Stimulated activated CD8-positive, alpha-beta memory T cell treated with anti-CD3 and anti-CD28 coated beads, Interleukin-15, amount 100 ng/mL, for 48 hours (primary cell): ENCODE measurements around the gene SNPH.

Experiments
- DNase-seq, 2 donors: peaks; one replicate each; pipeline ENCODE4 v3.0.0-alpha.2; 2020; ENCODE audit warnings: low read depth in 2 of 2

The SNPH gene

DNA sequence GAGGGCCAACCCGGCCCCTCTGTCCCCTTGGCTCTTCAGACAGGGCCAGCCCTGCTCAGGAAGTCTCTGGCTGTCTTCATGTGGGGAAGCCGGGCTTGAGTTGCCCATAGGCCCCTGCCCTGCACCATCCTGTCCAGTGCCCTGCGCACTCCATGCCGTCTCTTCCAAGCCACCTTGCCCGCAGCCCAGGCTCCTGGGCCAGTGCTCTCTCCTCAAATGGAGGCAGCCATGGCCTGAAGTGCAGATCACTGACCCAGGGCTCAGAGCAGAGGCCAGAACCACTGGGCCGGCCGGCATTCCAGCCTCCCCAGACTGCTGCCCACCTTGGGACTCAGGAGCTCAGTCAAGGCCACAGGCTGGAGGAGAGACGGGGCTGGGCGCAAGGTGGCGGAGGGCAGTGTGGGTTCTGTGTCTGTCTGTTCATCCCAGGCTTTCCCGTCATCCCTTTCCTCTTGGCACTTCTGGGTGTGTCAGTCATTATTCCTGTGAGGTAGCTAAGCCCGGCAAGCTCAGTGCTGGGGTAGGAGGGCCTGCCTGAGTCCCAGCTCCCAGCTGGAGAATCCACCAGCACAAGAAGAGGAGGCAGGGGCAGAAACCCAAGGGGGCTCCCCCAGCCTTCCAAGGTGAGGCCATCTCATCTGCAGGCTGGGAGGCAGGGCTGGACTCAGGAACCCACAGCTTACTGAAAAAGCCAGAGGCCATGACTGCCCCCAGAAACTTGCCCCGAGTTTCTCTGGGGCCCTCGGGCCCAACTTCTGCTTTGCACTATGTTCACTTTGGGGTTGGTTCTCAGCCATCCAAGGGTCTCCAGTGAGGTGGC, 40.4 kb downstream of the SNPH start:
- no peak for DNase-seq

DNA sequence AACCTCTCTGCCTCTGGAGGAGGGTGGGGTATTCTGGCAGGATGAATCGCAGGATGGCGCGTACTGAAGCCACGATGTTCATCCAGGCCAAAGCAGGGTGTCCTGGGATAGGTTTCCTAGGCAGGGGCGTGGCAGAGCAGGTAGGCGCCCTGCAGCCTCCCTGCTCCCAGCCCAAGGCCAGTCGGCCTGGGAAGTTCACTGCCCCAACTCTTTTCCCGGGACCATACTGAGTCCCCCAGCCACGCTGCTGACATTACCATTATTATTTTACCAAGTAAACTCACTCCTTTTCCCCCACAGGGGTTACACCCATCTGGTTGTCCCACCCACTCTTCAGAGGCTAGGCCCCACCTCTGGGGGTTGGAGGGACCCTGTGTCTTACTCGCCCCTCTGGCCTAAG, 41.1 kb downstream of the SNPH start:
- DNase-seq: no peak

DNA sequence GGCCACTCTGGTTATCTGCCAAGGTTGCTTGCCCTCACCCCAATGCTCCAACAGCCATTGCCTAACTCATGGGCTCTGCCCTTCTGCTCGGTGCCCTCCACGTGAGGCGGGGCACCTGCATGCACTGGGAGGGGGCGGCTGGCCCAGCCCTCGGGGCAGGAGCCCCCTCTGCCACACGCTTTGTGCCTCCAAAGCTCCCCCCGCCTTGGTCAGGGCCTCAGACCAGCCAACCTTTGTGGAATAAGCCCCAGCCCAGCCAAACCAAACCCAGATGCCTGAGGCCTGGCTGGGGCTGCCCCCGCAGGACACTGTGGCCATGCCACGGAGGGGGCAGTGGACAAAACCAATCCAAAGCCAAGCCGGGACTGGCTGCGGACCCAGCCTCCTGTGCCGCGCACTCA, 41.5 kb downstream of the SNPH start:
- no peak for DNase-seq

DNA sequence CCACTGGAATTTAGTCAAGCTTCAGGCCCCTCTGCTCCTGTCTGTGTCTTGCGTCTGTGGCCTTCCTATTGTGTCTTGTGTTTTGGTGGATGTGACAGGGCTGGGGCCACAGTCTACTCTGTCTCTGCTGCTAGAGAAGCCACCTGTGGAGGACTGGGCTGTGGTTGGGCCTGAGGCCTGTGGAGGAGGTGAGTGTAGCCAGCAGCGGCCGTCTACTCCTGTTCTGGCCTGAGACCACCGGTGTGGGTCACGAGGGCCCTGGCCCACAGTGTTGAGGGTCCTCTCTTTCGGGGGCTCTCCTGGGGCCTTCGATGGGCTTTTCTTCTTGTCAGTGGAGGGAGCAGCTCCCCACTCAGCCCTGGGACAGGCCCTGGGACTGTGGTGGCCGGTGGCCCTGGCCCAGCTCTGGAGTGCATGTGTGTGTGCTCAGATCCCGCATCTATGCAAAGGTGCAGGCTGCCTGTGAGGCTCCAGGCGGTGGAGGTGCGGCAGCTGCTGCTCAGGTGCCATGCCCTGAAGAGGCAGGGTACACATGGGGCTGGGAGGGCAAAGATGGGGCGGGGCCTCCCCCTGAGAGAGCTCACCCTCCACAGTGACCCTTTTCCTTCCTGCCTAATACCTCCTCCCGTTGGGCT, 42.1 kb downstream of the SNPH start:
- no peak for DNase-seq

DNA sequence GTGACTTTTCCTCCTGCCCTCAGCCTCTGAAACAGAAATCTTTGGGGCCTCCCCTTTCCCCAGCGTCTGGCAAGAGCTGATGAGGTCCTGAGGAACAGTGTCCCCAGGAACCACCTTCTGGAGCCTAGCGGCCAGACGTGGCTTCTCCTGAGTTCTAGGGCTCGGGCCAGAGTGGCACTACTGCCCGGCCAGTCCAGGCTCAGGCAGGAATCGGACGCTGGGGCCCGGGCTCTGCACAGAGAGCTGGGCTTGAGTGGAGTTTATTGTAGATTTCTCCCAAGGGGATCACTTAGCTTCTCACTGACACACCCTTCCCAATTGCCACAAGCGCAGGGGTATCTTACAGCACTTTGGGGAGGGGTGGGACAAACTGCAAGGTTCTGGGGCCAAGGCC, 42.6 kb downstream of the SNPH start:
- DNase-seq: no peak

GRCh38 chr20:1309439-1309847, 43.3 kb downstream of the SNPH start:
- DNase-seq: no peak

- DNase-seq: no peak
Observed at GRCh38 chr20:1310071-1310470, 44.0 kb downstream of the SNPH start.

- no peak for DNase-seq
Observed at GRCh38 chr20:1310506-1311190, 44.6 kb downstream of the SNPH start.

GRCh38 chr20:1312308-1312707, 46.2 kb downstream of the SNPH start:
- no peak for DNase-seq

GRCh38 chr20:1312904-1313235, 46.8 kb downstream of the SNPH start:
- DNase-seq: no peak

- DNase-seq: no peak
Observed at GRCh38 chr20:1313236-1313964, 47.3 kb downstream of the SNPH start.

DNA sequence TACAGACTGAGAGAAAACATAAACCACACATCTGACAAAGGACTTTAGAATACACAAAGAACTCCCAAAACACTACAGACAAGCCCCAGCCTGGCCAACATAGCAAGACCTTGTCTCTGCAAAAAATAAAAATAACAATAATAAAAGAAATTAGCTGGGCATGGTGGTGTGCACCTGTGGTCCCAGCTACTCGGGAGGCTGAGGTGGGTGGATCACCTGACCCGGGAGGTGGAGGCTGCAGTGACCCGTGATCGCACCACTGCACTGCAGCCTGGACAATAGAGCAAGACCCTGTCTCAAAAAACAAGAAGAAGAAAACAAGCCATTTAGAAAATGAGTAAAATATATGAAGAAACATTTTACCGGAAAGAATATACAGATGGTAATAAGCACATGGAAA, 49.7 kb downstream of the SNPH start:
- DNase-seq: no peak

DNA sequence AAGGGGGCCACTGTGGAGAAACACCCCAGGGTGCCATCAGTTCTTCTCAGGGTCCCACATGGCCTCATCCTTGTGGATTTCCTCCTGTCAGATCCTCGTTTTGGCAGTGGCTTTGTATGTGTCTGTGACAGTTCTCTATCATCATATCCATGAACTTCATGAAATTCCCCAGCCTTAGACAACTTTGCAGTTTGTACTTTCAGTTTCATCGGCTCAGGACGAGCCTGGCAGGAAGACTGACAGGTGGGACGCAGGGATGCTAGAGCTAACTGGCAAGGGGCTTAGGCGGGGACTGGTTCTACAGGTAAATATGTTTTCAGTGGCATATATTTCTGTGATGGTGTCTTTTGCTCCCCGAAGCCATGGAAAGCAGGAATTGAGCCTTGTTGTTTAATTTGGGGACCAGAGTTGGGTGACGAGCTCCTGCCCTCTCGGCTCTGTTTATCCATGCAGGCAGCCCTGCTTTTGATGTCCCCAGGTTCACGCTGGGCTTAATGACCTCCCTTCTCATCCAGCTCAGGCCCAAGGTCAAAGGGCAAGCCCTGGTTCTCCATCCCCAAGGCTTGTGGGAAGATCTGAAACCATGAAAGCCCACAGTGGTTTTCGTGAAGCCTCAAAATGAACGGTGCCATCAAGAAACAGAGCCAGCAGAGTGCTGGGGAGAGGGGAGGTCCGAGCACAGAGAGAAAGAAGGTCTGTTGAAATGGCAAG, 51.6 kb downstream of the SNPH start:
- no peak for DNase-seq

DNA sequence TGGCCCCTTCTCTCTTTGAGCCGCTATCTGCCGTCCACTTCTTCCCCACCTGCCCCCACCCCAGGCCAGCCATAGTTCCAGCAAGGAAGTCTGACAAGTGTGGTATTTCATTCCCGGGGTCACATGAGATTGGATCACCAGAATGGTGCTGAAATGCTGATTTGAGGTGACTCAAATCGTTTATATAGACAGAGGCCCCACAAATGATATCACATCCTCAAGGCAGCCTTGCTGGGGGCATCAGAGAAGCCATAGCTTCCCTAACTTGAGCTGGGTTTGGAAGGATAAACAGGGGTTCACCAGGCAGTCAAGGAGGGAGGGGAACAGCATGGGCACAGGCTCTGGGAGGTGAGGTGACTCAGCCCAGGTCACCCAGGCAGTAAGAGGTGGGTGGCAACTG, 53.0 kb downstream of the SNPH start:
- no peak for DNase-seq

GRCh38 chr20:1319462-1319861, 53.4 kb downstream of the SNPH start:
- no peak for DNase-seq

- no peak for DNase-seq
Observed at GRCh38 chr20:1320016-1320415, 53.9 kb downstream of the SNPH start.

DNA sequence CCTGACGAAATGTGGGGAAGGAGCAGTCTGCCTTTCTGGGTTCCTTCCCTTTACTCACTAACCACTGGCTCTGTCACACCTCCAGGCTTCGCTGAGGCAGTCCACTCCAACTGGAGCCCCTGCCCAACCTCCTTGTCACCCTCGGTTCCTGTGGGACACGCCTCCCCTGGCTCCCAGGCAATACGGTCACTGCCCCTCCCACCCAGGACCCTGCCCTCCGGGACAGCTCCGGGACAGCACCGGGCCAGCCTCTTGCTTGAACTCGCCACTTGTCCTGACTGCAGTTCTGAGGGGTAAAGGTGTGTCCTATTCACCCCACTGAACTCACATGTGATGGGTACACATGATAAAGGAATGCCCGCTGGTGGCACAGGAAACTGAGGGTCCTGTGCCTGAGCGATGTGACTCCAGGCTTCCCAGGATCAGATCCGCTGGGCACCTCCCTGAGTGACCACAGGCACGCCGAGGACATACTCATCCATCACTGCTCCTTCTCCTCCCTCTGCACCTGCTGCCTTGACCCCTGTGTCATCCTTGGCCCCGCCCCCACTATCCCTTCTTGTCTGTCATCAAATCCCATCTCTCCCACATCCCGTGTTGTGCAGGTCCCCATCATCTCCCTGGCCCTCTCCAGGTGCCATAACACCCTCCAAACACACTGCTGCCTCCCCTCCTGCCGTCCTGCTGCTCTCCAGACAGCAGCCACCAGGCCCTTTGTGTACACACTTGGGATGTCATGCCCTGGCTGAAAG, 55.0 kb downstream of the SNPH start:
- DNase-seq: no peak

- DNase-seq: no peak
Observed at GRCh38 chr20:1321654-1321939, 55.5 kb downstream of the SNPH start.

- no peak for DNase-seq
Observed at GRCh38 chr20:1322511-1323245, 56.6 kb downstream of the SNPH start.

- no peak for DNase-seq
Observed at GRCh38 chr20:1323256-1323655, 57.2 kb downstream of the SNPH start.
